Transverse colon (tissue), 4 donors: ENCODE data around the gene GADD45G. TPM values are rescaled to one million over a fixed set of nuclear protein-coding genes. Genes with fewer than 3 reads are reported as not detected.

Source experiments
- DNase-seq: peaks from one replicate; pipeline ENCODE4 v3.0.0-alpha.2; 2019
- H3K27ac ChIP-seq, 4 donors: fragments of 200-600 bp; sonication (generic); 2 replicates each; pipeline ENCODE4 v1.5.1; 2016 to 2018; ENCODE audit warnings: inconsistent platforms in 4 of 4
- H3K27me3 ChIP-seq: fragments of 200-600 bp; sonication (generic); 2 replicates; pipeline ENCODE4 v1.5.1; 2017; ENCODE audit warnings: inconsistent platforms
- H3K36me3 ChIP-seq, 4 donors: fragments of 200-600 bp; sonication (generic); 2 replicates each; pipeline ENCODE4 v1.5.1; 2017 to 2019; ENCODE audit warnings: inconsistent platforms in 4 of 4
- H3K4me1 ChIP-seq, 4 donors: fragments of 200-600 bp; sonication (generic); 2 replicates each; pipeline ENCODE4 v1.5.1; 2017 to 2020; ENCODE audit warnings: inconsistent platforms in 4 of 4
- H3K4me3 ChIP-seq, 4 donors: fragments of 200-600 bp; sonication (generic); 1 replicate in 1 of 4; 2 replicates in 3 of 4; pipeline versions ENCODE4 v1.5.1 to v1.6.1; 2017 to 2019; ENCODE audit warnings: inconsistent platforms in 4 of 4
- H3K9me3 ChIP-seq, 2 donors: fragments of 200-600 bp; sonication (generic); 2 replicates each; pipeline ENCODE4 v1.5.1; 2017 to 2019; ENCODE audit warnings: inconsistent platforms in 2 of 2
- EP300 ChIP-seq: sonication (generic); formaldehyde crosslinking; IDR thresholded peaks from one replicate; pipeline ENCODE4 v1.6.1; 2017; ENCODE audit warnings: antibody characterized with exemption, low read depth
- POLR2A ChIP-seq: fragments of 450-650 bp; IDR thresholded peaks from one replicate; pipeline ENCODE4 v1.6.1; 2016; ENCODE audit warnings: antibody characterized with exemption, mild to moderate bottlenecking, moderate library complexity
- POLR2AphosphoS5 ChIP-seq, 3 donors: sonication (generic); formaldehyde crosslinking; IDR thresholded peaks; one replicate each; pipeline ENCODE4 v1.6.1; 2016; ENCODE audit warnings: antibody characterized with exemption in 3 of 3
- WGBS, 2 donors: methylation state at CpG; one replicate each; pipeline ENCODE4 v1.1.5; 2018; ENCODE audit warnings: low coverage in 1 of 2; 5-methylcytosine and 5-hydroxymethylcytosine counted together
- in situ Hi-C, 4 donors: fragments of 200-750 bp; cut with MboI; loops; one replicate each; pipeline versions ENCODE4 v1.15.0 to v1.15.1; 2017; ENCODE audit warnings: low sequenced_read_pairs in 3 of 4, low pct_ligation_motif_present in 1 of 4, low pct_unique_long_range_greater_than_20kb in 1 of 4
- intact Hi-C: fragments of 100-400 bp; cut with DNase I; formaldehyde crosslinking; loops from one replicate; pipeline ENCODE4 v1.15.1; 2023; ENCODE audit warnings: low total_unique reads
- total RNA-seq, 4 donors: library from RNA; depleted of rRNA; stranded (reverse); fragments of >200 nt; gene quantifications; one replicate each; pipeline ENCODE4 v1.1.0, GENCODE V29; 2016
- TF ChIP-seq, protein P1 (sequence below), 5 experiments: fragments of 200-600 bp in 3 of 5; fragments of 450-650 bp in 2 of 5; sonication (generic) in 3 of 5; IDR thresholded peaks; 1 replicate in 2 of 5; 2 replicates in 3 of 5; pipeline ENCODE4 v1.5.1; 2016 to 2017; ENCODE audit warnings: antibody characterized with exemption in 5 of 5, inconsistent platforms in 3 of 5, mild to moderate bottlenecking in 2 of 5, moderate library complexity in 1 of 5

GADD45G gene
- total RNA-seq, 4 donors from 2014 or later: 8.4 to 12.7 (median 10.3) TPM

DNA sequence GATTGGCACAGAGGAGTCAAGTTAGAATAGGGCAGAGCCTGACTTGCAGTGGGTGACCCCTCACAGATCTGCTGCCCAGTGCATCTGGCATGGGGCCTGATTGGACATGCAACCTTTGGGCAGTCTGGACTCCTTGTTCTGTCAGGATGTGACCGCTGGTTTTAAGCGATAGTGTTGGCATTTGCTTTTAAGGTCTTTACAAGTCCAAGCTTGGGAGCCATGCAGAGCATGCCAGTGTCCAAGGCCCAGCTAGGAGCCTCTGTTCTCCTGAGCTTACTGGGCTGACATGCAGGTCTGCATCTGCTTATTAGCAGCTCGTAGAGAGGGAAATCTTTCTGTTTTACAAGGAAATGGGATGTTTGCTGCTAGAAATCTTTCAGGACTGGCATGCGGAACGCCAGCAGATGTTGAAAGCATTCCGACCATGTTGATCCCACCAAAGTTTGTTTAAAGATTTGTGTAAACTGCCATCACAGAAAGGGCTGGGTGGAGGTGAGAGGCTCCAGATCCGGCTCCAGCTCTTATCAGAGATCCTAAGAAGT is 27.5 kb downstream of the GADD45G start:
- H3K9me3 ChIP-seq: no peaks in the 10 kb centered on the region
- no peaks in the 10 kb centered on the region for H3K36me3 ChIP-seq
- in situ Hi-C loops: no loop called here
- H3K27me3 ChIP-seq: no peaks in the 10 kb centered on the region
- intact Hi-C loops: no loop called here
- no peak overlapping the region for H3K4me3 ChIP-seq
- no peak for DNase-seq
- H3K27ac ChIP-seq: peak overlapping the region in 1 of 4 donors; percentile 4
- H3K4me1 ChIP-seq: peaks cover 0 to 9% (median 0%) of the 10 kb centered on the region in 4 donors
- TF ChIP-seq POLR2AphosphoS5 (IDR thresholded peaks at IDR 0.05) (no peak), EP300 (no peak), POLR2A (no peak)
- TF ChIP-seq, protein P1, sequence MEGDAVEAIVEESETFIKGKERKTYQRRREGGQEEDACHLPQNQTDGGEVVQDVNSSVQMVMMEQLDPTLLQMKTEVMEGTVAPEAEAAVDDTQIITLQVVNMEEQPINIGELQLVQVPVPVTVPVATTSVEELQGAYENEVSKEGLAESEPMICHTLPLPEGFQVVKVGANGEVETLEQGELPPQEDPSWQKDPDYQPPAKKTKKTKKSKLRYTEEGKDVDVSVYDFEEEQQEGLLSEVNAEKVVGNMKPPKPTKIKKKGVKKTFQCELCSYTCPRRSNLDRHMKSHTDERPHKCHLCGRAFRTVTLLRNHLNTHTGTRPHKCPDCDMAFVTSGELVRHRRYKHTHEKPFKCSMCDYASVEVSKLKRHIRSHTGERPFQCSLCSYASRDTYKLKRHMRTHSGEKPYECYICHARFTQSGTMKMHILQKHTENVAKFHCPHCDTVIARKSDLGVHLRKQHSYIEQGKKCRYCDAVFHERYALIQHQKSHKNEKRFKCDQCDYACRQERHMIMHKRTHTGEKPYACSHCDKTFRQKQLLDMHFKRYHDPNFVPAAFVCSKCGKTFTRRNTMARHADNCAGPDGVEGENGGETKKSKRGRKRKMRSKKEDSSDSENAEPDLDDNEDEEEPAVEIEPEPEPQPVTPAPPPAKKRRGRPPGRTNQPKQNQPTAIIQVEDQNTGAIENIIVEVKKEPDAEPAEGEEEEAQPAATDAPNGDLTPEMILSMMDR (IDR thresholded peaks at IDR 0.05): no peak
- WGBS, 2 donors: 76 to 95% methylated on average over 4 to 7 of the region's 7 CpGs

DNA sequence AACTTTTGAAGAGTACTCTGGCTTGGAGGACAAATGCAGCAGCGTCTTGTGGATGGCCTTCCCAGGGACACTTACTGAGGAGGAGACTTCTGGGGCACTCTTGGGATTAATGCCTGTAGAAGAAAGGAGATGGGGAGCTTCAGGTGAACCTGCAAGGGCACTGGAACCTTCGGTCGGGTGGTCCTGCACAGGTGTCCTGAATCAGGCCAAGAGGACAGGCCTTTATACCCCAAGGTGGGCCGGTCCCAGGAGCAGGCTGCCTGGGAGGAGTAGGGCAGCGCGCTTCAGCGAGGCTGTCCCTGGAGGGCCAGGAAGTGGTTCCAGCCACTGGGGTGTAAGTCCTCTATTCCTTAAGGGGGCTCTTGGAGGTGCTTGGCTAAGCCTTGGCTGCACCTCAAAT is 27.9 kb downstream of the GADD45G start:
- intact Hi-C loops: no loop called here
- Histone ChIP-seq H3K27me3 (no peaks in the 10 kb centered on the region), H3K36me3 (no peaks in the 10 kb centered on the region), H3K4me1 (peaks cover 0 to 9% (median 0%) of the 10 kb centered on the region in 4 donors), H3K27ac (peak overlapping the region in 1 of 4 donors; percentile 4), H3K4me3 (no peak overlapping the region), H3K9me3 (no peaks in the 10 kb centered on the region)
- in situ Hi-C loops: no loop called here
- TF ChIP-seq EP300: no peak
- TF ChIP-seq, protein P1 (IDR thresholded peaks at IDR 0.05): no peak
- no peak for TF ChIP-seq POLR2A
- no peak for TF ChIP-seq POLR2AphosphoS5 (IDR thresholded peaks at IDR 0.05)
- no peak for DNase-seq
- WGBS, 2 donors: 76% methylated on average over 7 of the region's 7 CpGs; no CpG with 5 or more reads in 1 of the 2 donors

DNA sequence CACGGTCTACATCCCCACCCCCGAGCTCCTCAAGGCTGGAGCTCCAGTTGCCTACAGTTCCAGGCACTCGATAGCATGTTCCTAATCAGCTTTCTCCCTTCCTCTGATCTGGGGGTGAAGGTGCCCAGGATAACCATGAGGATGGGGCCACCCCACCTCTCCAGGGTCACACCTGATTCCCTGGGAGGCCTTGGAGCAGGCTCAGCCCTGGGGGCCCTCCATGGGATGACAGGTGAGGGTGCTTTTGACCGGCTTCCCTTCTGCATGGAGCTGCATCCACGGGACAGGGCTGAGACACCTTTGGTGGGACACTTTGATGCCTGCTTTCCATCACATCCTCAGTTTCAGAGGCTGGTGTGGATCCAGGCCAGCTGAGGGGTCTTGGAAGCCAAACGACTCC is 28.6 kb downstream of the GADD45G start:
- DNase-seq: no peak
- no peaks in the 10 kb centered on the region for H3K9me3 ChIP-seq
- H3K36me3 ChIP-seq: no peaks in the 10 kb centered on the region
- 96% methylated on average over 6 of the region's 6 CpGs; no CpG with 5 or more reads in 1 of the 2 donors for WGBS, 2 donors
- TF ChIP-seq EP300: no peak
- H3K4me3 ChIP-seq: no peak overlapping the region
- H3K27me3 ChIP-seq: no peaks in the 10 kb centered on the region
- in situ Hi-C loops: no loop called here
- intact Hi-C loops: no loop called here
- H3K4me1 ChIP-seq: peaks cover 0 to 9% (median 0%) of the 10 kb centered on the region in 4 donors
- no peak overlapping the region for H3K27ac ChIP-seq

DNA sequence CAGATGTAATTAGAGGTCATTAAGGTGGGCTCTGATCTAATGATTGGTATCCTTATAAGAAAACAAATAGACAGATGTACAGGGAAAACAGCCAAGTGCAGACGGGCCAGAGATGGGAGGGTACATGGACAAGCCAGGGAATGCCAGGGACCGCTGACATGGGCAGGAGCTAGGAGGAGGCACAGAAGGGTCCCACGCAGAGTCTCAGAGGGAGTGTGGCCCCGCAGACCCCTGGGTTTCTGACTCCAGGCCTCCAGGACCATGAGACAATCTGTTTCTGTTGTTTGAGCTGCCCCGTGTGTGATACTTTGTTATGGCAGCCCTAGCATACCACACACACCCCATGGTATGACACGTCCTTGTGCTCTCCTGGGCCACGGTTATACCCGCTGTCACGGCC is 29.1 kb downstream of the GADD45G start:
- in situ Hi-C loops: no loop called here
- H3K27me3 ChIP-seq: no peaks in the 10 kb centered on the region
- no peak overlapping the region for H3K27ac ChIP-seq
- peaks cover 0 to 9% (median 2%) of the 10 kb centered on the region in 4 donors for H3K4me1 ChIP-seq
- no peak for TF ChIP-seq POLR2AphosphoS5 (IDR thresholded peaks at IDR 0.05)
- no peak for TF ChIP-seq POLR2A
- TF ChIP-seq, protein P1 (IDR thresholded peaks at IDR 0.05): no peak
- TF ChIP-seq EP300: no peak
- DNase-seq: no peak
- intact Hi-C loops: no loop called here
- H3K4me3 ChIP-seq: no peak overlapping the region
- 97 to 100% methylated on average over 3 to 9 of the region's 9 CpGs for WGBS, 2 donors
- no peaks in the 10 kb centered on the region for H3K36me3 ChIP-seq
- no peaks in the 10 kb centered on the region for H3K9me3 ChIP-seq
